Cardiac fibroblast (primary cell): ENCODE data around the gene CLIC6.

ENCODE experiments used
- DNase-seq, 2 donors: peaks; one replicate each; pipeline versions ENCODE4 v3.0.0 to v3.0.0-alpha.2; 2010; ENCODE audit warnings: low read depth in 2 of 2
- H3K4me3 ChIP-seq, 2 donors: replicated peaks in 1 of 2; 1 replicate in 1 of 2; 2 replicates in 1 of 2; pipeline ENCODE4 v1.5.1; 2011; ENCODE audit warnings: low read depth in 2 of 2, low read length in 2 of 2, mild to moderate bottlenecking in 2 of 2, moderate library complexity in 1 of 2
- CTCF ChIP-seq: IDR thresholded peaks from one replicate; pipeline ENCODE4 v1.5.1; 2011; ENCODE audit warnings: low read depth, mild to moderate bottlenecking, low read length, inconsistent platforms

CLIC6 gene

GRCh38 chr21:34640858-34641257 lies 27.9 kb upstream of the CLIC6 start:
- TF ChIP-seq CTCF = no peak
- DNase-seq = peak; percentile 51 to 84
- no peak overlapping the region for H3K4me3 ChIP-seq

GRCh38 chr21:34642211-34643075 lies 26.4 kb upstream of the CLIC6 start:
- H3K4me3 ChIP-seq = no peak overlapping the region
- DNase-seq = peak; percentile 23 to 33
- no peak for TF ChIP-seq CTCF

GRCh38 chr21:34644825-34645224 lies 24.0 kb upstream of the CLIC6 start:
- no peak for DNase-seq
- no peak overlapping the region for H3K4me3 ChIP-seq
- TF ChIP-seq CTCF = no peak

- no peak for DNase-seq
- TF ChIP-seq CTCF = no peak
- no peak overlapping the region for H3K4me3 ChIP-seq
These were observed 21.2 kb upstream of the CLIC6 start for GRCh38 chr21:34647555-34647954.

- no peak for DNase-seq
- TF ChIP-seq CTCF = no peak
- H3K4me3 ChIP-seq = no peak overlapping the region
These were observed 20.0 kb upstream of the CLIC6 start for GRCh38 chr21:34648739-34649297.

GRCh38 chr21:34649400-34649799 lies 19.4 kb upstream of the CLIC6 start:
- no peak for DNase-seq
- no peak overlapping the region for H3K4me3 ChIP-seq
- no peak for TF ChIP-seq CTCF
